Cerebellar cortex (tissue), 1 donor: Measurements from ENCODE around the gene NHLH2.

Experiments used
- DNase-seq: peaks from one replicate; pipeline ENCODE4 v3.0.0-alpha.2; 2015; ENCODE audit warnings: low spot score

Gene NHLH2

DNA sequence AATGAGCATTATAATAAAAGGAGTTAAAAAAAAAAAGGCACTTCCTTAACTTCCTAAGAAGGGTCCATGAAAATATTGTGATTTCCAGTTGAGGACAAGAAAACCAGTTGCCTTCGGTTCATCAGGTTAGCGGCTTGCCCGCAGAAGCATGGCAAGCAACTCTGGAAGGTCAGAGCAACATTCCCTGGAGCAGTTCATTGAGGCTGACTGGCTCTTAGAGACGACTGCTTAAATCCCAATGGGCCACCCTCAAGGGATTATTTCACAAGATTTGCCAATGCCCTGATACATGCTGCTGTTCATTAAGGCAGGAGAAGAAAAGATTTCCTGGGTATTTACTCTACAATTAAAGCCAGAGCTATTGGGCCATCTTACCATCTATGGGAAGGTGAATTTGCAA is 43.4 kb downstream of the NHLH2 start:
- DNase-seq: no peak

DNA sequence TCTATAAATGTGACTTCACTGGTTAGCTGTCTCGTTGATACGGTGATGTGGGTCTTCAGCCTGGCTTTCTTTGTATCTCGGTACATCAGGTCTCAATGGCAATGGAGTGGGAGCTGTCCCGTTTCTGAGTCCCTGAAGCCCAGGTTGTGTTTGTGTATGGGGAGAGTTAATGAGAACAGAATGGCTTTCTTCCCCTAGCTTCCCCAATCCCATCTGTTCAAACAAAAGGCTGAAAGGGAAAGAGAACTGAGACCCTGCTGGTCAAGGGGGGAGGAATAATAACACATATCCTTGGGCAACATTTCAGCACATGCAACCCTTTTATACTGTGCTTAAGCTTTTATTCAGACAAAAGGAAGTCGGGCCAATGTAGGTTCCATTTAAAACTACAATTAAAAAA is 44.0 kb downstream of the NHLH2 start:
- no peak for DNase-seq

DNA sequence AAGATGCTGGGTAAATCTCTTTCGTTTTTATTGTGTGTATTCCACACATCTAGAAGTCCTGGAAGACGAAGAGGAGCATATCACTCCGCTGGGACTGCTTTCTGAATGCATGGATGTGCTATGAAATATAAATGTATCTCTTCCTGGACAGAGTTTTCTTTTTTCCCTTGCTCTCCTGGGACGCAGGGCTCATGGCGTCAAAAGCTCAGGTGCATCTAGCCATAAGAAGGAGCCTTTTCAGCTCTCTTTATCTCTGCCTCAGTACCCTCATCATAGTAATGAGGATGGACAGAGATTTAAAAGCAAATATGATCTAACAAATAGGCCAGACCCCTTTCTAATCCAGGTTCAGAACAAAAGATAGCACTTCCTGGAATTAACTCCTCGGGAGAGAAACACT is 44.9 kb downstream of the NHLH2 start:
- no peak for DNase-seq

DNA sequence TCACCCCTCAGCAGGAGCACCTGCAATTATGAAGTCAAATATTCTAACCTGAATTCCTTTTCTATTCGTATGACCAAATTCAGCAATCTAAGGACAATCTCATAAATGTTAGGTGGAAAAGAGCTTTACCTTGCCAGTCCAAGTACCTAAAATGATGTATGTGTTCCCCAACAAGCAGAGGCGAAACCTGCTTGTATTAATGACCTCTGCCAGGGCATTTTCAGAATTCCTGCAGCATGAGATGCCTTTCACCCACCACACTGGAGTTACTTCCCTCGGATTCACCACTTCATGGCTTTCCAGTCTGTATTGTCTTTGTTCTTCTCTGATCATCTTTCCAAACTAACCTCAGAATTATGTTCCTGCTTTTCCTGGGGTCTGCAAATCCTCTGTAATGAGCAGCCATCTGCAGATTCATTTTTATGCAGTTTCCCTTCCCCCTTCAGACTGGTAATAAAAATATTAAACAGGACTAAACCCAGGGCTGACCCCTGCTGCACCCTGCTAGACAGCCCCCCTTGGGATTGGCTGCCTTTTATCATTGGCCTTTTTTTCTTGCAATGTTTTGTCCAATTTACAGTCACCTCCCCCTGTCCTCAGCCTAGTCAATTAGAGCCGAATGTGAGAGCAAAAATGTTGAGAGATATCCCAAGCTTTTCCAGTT is 45.8 kb downstream of the NHLH2 start:
- DNase-seq: no peak

DNA sequence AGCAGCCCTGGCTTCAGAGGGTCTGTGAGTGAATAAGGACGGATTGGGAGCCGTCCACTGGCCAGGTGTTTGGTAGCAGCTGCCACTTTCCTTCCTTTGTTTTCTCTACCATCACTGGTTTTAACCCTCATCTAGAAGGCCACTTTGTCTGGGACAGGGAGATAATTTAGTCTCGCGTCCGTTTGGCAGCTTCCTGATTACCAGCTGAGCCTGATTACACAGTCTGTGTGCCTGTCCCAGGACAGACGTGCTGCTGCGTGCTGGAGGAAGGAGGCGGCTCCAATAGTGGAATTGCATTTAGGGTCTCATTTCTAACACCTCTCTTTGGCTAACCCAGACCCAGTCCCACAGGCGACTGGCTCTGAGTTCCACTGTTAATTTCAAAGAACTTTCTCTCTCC is 47.8 kb downstream of the NHLH2 start:
- DNase-seq: no peak

DNA sequence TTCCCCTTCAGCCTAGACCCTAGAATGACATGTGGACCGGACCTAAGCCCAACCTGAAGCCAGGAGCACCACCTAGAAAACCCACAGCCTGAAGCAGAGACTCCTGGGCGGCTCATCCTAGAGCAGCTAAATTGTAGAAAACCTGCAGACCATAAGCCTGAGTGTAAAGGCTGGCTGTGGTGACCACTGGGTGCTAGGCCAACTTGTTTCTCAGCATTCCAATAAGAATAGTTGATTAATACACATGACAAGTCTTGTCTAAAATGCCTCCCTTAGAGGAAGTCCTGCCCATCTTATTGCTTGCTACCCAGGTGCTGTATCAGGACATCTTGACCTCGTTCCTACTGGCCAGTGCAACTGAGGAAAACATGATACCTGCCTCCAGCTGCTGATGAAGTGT is 49.1 kb downstream of the NHLH2 start:
- DNase-seq: no peak

DNA sequence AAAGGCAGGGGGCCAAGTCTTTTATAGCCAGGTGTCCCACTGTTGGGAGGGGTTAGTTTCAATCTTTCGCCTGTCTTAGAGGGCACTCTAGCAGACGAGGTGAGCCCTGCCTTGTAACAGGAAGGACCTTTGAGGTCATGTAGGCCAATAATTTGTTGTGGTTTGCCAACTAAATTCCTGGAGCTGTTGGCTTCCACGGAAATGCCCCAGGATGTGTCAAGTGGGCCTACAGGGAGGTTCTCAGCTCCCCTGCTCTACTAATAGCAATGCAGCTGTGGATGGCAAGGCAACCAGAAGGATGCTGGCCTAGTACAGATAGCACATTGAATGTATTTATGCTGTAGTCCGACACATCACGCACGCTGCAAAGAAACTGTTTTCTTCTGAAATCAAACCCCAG is 50.1 kb downstream of the NHLH2 start:
- DNase-seq: no peak

DNA sequence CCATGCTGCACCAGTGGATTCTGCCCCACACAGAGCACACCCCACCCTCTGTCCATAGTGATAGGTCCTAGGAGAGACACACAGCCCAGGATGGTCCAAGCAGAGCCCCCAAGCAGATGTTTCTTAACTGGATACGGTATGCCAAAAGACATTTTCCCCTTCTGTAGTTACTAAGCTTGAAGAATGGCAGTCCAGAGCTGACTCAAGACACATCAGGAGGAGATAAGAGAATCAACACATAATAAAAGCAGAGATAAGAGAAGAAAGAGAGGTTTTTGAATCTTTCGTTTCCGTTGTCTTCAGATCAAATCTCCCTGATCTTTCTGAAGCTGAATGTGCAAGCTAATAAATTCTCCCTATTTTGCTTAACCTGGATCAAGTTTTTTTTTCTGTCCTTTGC is 50.6 kb downstream of the NHLH2 start:
- no peak for DNase-seq
